KOPT-K1 (cell line): Measurements from ENCODE around the gene CUL2.
"Not testable (repeated sequence)": the region's sequence is repeated elsewhere in the genome, so short reads cannot be mapped to it uniquely, and the experiment has no call there.

ENCODE experiments used
- H3K27ac ChIP-seq: fragments of 200-600 bp; sonication (generic); 2 replicates; pipeline ENCODE4 v1.5.1; 2016; ENCODE audit warnings: antibody characterized with exemption, mild to moderate bottlenecking, low read depth, low read length; ENCODE audit not compliant: poor library complexity, severe bottlenecking
- H3K36me3 ChIP-seq: fragments of 200-600 bp; sonication (generic); 2 replicates; pipeline ENCODE4 v1.5.1; 2017; ENCODE audit warnings: antibody characterized with exemption, mild to moderate bottlenecking, low read length, moderate library complexity; ENCODE audit not compliant: insufficient read depth
- H3K9me3 ChIP-seq: fragments of 200-600 bp; sonication (generic); 2 replicates; pipeline ENCODE4 v1.5.1; 2017; ENCODE audit warnings: antibody characterized with exemption, low read length, mild to moderate bottlenecking; ENCODE audit not compliant: insufficient read depth, poor library complexity, severe bottlenecking

The CUL2 gene

DNA sequence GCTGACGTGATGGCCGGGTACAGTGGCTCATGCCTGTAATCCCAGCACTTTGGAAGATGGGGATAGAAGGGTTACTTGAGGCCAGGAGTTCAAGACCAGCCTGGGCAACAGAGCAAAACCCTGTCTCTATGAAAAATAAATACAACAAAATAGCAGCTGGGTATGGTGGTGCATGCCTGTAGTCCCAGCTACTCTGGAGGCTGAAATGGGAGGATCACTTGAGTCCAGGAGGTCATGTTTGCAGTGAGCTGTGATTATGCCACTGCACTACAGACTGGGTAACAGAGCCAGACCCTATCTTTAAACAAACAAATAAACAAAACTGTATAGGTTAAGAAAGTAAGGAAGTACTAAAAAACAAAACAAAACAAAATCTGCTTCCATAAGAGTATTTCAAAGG, 6.2 kb upstream of the CUL2 start:
- peaks cover 11% of the 10 kb centered on the region for H3K9me3 ChIP-seq
- H3K36me3 ChIP-seq = no peaks in the 10 kb centered on the region
- H3K27ac ChIP-seq = no peak overlapping the region

DNA sequence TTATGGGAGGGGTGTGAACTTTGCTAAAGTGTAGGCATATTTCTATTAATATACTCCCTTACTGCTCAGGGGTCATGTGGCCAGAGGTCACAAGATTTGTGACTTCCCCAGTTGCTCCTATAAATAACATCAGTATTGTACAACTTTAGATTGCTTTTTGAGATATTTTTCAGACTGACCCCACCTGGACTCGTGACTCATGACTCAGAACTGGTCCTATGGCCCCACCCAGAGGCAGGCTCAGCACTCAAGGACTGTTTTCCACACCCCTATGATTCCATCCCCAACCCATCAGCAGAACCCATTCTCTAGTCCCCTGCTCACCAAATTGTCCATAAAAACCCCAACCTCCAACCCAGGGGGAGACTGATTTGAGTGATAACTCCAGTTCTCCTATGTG, 2.7 kb upstream of the CUL2 start:
- no peaks in the 10 kb centered on the region for H3K36me3 ChIP-seq
- no peak overlapping the region for H3K27ac ChIP-seq
- H3K9me3 ChIP-seq = peaks cover 11% of the 10 kb centered on the region

DNA sequence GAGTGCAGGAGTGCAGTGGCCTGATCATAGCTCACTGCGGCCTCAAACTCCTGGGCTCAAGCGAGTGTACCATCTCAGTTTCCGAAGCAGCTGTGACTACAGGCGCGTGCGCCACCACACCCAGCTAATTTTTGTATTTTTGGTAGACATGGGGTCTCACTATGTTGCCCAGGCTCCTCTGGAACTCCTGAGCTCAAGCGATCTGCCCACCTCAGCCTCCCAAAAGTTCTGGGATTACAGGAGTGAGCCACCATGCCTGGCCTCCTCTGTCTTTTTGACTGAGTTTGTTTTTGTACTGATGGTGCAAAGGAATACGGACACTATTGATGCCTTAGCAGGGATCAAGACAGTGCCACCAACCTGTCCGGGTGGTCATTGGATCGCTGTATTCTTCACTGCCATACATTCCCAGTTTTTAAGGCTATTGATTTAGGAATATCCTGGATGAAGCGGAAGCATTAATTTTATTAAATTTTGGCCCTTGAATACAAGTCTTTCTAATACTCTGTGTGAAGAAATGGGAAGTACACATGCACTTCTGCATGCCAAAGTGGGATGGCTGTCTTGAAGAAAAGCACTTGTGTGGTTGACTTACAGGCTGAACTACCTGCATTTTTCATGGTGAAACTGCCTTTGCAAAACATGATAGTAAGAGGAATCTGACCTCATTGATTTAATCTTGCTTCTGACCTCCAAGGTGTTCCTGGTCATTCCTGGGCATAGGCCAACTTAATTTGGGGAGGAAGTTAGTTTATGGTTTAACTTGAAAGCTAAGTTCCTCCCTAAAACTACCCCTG, 2.1 kb upstream of the CUL2 start:
- Histone ChIP-seq H3K27ac (no peak overlapping the region), H3K36me3 (peaks cover 6% of the 10 kb centered on the region; the same call in 1 of the 2 replicates), H3K9me3 (peaks cover 11% of the 10 kb centered on the region)

- Histone ChIP-seq H3K9me3 (peaks cover 11% of the 10 kb centered on the region), H3K36me3 (peaks cover 7% of the 10 kb centered on the region; the same call in 1 of the 2 replicates), H3K27ac (peak overlapping the region; percentile 97)
Measured at GRCh38 chr10:35089611-35090161, 455 bp downstream of the CUL2 start.

DNA sequence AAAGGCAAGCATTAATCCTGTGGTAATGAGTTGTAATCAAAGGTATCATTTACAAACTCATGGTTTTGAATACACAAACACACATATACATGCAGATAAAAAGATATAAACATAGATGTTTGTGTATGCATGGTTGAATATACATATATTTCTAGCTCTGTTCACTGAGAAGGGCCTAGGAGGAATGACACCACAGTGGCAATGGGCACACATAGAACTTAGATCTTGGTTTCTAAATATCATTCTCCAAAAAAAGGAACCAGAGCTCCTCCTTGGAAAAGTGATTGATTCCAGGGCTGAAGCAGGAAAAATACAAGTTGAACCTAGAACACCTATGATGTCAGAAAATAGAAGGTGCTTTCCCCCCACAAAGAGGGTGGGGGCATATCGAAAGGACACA, 6.9 kb downstream of the CUL2 start:
- Histone ChIP-seq H3K9me3 (peaks cover 9% of the 10 kb centered on the region), H3K36me3 (peaks cover 13% of the 10 kb centered on the region; the same call in 1 of the 2 replicates), H3K27ac (no peak overlapping the region)

DNA sequence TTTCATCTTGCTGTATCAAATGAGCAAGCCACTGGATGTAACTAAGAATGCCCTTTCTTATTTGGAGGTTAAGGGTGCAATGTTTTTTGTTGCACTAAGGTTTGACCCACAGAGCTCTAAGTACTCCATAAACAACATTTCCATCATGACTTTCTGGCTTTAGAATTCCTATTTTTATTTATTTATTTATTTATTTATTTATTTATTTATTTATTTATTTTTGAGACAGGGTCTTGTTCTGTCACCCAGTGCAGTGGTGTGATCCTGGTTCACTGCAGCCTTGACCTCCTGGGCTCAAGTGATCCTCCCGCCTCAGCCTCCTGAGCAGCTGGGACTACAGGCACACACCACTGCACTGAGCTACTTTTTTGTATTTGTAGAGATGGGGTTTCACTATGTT, 9.9 kb downstream of the CUL2 start:
- H3K27ac ChIP-seq, H3K36me3 ChIP-seq, H3K9me3 ChIP-seq: not testable (repeated sequence)

DNA sequence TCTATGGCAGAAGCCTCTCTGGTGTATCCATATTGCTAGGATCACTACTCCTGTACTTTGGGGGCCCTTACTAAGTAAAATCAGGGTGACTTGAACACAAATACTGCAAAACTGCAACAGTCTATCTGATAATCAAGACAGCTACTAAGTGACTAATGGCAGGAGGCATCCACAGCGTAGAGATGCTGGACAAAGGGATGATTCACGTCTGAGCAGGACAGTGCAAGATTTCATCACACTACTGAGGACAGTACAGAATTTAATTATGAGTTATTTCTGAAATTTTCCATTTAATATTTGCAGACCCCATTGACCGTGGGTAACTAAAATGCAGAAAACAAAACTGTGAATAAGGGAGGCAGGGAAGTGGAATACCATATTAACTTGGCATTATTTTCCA, 10.4 kb downstream of the CUL2 start:
- Histone ChIP-seq H3K9me3 (peaks cover 9% of the 10 kb centered on the region), H3K27ac (no peak overlapping the region), H3K36me3 (peaks cover 6% of the 10 kb centered on the region; the same call in 1 of the 2 replicates)

DNA sequence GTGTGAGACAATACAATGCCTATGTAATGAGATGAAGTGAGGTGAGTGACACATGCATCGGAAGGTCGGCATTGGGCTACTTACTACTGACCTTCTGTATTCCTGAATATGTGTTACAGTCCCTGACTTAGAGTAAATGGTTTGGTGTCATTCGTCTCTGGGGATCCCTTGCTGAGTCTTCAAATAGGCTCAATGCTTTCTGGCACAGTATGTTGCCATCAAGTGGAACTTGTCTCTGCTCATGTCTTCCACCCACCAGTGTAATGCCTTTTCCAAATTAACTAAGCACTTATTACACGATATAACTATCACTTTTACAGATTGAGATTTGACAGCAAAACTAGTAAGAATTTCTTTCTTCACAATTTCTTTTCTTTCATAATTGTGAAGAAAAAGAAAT, 10.9 kb downstream of the CUL2 start:
- H3K36me3 ChIP-seq = peaks cover 6% of the 10 kb centered on the region; the same call in 1 of the 2 replicates
- H3K9me3 ChIP-seq = peaks cover 9% of the 10 kb centered on the region
- H3K27ac ChIP-seq = no peak overlapping the region

- no peak overlapping the region for H3K27ac ChIP-seq
- no peaks in the 10 kb centered on the region for H3K9me3 ChIP-seq
- peaks cover 9% of the 10 kb centered on the region for H3K36me3 ChIP-seq
Measured at GRCh38 chr10:35075228-35075627, 14.9 kb downstream of the CUL2 start.

DNA sequence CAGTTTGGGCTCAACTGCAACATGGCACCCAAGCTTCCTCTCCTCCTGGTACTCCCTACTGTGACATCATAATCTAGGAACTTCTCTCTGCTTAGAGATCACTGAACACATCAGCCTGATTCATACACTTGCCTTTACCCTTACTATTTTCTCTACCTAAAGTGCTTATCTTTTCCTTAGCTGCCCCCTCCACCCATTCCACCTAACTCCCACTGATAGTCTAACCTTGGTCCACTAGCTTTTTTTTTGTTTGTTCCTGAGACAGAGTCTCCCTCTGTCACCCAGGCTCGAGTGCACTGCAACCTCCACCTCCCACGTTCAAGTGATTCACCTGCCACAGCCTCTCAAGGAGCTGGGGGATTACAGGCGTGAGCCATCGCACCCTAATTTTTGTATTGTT, 15.9 kb downstream of the CUL2 start:
- Histone ChIP-seq H3K9me3 (no peaks in the 10 kb centered on the region), H3K36me3 (peaks cover 18% of the 10 kb centered on the region), H3K27ac (no peak overlapping the region)

DNA sequence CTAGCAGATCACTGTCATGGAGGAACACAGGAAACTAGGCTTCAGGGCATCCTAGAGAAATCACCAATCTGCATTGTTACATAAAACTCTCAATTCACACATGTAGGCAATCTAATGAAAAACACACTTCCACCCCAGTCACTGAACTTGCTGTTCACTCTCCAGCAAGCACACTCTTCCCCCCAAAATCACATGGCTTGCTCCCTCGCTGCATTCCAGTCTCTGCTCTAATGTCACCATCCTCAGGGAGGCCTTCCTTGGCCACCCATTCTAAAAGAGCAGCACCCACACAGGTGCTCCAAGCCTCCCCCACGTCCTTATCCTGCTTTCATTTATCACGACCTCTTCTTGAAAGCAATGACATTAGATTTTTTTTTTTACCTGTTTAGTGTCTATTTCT, 19.6 kb downstream of the CUL2 start:
- H3K36me3 ChIP-seq = peaks cover 48% of the 10 kb centered on the region
- H3K9me3 ChIP-seq = no peaks in the 10 kb centered on the region
- H3K27ac ChIP-seq = no peak overlapping the region

DNA sequence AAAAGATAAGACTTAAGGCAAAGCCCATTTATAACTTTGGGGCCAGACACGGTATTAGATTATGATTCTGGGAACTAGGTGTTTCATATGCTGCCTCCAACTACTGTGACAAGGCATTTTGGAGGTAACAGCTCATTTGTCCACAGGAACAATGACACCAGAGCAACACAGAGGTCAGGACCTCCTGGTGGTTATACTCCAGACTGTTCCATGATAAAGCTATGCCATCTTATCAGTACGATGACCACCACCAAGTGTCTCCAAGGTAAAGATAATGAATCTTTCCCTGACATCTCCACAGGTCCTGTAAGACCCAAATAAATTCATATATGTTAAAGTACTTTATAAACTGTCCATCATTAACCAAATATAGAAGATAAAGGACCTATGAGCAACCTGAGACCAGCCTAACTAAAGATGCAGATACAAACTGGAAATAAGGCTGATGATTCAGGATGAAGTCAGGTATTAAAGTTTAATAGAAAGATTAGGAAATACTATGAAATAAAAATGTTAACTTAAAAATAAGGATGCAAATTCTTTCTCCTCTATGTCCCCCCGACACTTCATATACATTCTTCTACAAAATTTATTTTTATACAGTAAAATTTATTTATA, 26.2 kb downstream of the CUL2 start:
- no peak overlapping the region for H3K27ac ChIP-seq
- H3K9me3 ChIP-seq = no peaks in the 10 kb centered on the region
- peaks cover 87% of the 10 kb centered on the region for H3K36me3 ChIP-seq

DNA sequence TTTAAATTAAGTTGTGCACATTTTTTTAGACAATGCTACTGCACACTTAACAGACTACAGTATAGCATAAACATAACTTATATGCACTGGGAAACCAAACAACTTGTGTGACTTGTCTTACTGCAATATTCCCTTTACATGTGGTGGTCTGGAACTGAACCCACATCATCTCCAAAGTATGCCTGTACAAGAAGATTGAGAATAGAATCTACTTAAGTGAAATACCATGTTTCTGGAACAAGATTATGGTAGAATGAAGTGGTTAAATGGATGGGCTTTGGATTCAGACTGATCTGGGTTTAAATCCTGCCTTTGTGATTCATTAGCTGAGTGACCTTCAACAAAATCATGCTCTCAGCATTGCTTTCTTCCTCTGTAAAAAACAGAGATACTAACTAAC, 30.7 kb downstream of the CUL2 start:
- H3K27ac ChIP-seq = no peak overlapping the region
- no peaks in the 10 kb centered on the region for H3K9me3 ChIP-seq
- peaks cover 91% of the 10 kb centered on the region for H3K36me3 ChIP-seq

DNA sequence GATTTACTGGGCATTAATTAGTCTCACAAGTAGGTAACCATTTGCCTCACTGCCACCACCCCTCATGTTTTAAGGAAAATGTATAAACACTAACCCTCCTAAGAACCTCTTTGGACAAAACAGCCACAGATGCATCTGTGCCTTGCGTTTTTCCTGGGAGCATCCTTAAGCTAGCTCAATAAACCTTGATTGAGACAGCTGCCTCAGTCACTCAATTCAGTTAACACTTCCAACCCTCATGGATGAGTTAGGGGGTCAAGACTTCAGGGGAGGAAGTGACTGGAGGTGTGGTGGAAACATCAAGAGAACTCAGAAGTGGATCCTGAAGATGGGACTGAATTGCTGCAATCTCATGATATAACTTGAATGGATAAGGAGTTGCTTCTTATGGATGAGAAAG, 31.5 kb downstream of the CUL2 start:
- no peak overlapping the region for H3K27ac ChIP-seq
- no peaks in the 10 kb centered on the region for H3K9me3 ChIP-seq
- H3K36me3 ChIP-seq = peaks cover 94% of the 10 kb centered on the region

GRCh38 chr10:35058134-35058533, 32.0 kb downstream of the CUL2 start:
- peaks cover 94% of the 10 kb centered on the region for H3K36me3 ChIP-seq
- no peak overlapping the region for H3K27ac ChIP-seq
- H3K9me3 ChIP-seq = no peaks in the 10 kb centered on the region
